Ishikawa (cell line): ENCODE results near the gene KCNG2.

Experiments used
- CEBPB ChIP-seq: IDR thresholded peaks from 2 replicates; pipeline ENCODE4 v1.6.1; 2012
- CREB1 ChIP-seq: IDR thresholded peaks from 2 replicates; pipeline ENCODE4 v1.6.1; 2012; ENCODE audit warnings: low read depth
- EGR1 ChIP-seq: IDR thresholded peaks from 2 replicates; pipeline ENCODE4 v1.6.1; 2012
- EP300 ChIP-seq: IDR thresholded peaks from 2 replicates; pipeline ENCODE4 v1.6.1; 2012; ENCODE audit warnings: borderline replicate concordance
- FOXM1 ChIP-seq: IDR thresholded peaks from 2 replicates; pipeline ENCODE4 v1.6.1; 2012; ENCODE audit warnings: low read depth, borderline replicate concordance
- NFIC ChIP-seq: IDR thresholded peaks from 2 replicates; pipeline ENCODE4 v1.6.1; 2012
- RAD21 ChIP-seq: IDR thresholded peaks from 2 replicates; pipeline ENCODE4 v1.6.1; 2012; ENCODE audit warnings: low read depth
- TAF1 ChIP-seq: IDR thresholded peaks from 2 replicates; pipeline ENCODE4 v1.6.1; 2012; ENCODE audit warnings: low read depth, mild to moderate bottlenecking
- TCF12 ChIP-seq: IDR thresholded peaks from 2 replicates; pipeline ENCODE4 v1.6.1; 2012; ENCODE audit warnings: low read depth
- TEAD4 ChIP-seq: IDR thresholded peaks from 2 replicates; pipeline ENCODE4 v1.6.1; 2012
- YY1 ChIP-seq: IDR thresholded peaks from 2 replicates; pipeline ENCODE4 v1.6.1; 2012; ENCODE audit warnings: low read depth
- TF ChIP-seq, protein P1 (sequence below): IDR thresholded peaks from 2 replicates; pipeline ENCODE4 v1.6.1; 2012
- TF ChIP-seq, protein P2 (sequence below): IDR thresholded peaks from 2 replicates; pipeline ENCODE4 v1.6.1; 2012; ENCODE audit warnings: low read depth, mild to moderate bottlenecking
- TF ChIP-seq, protein P3 (sequence below): IDR thresholded peaks from 2 replicates; pipeline ENCODE4 v1.6.1; 2012

DNA sequence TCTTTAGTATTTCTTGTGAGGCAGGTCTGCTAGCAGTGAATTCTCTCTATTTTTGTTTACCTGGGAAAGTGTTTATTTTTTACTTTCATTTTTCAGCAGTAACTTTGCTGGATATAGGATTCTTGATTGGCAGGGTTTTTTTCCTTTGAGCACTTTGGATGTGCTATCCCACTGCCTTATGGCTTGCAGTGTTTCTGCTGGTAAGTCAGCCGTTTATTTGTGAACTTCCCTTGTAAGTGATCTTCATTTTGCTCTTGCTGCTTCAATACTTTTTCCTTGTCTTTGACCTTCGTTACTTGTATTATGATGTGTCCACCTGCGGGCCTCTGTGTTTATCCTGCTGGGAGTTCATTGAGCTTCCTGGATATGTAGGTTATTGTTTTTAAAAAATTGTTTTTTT is 99.0 kb downstream of the KCNG2 start:
- TF ChIP-seq, protein P1, sequence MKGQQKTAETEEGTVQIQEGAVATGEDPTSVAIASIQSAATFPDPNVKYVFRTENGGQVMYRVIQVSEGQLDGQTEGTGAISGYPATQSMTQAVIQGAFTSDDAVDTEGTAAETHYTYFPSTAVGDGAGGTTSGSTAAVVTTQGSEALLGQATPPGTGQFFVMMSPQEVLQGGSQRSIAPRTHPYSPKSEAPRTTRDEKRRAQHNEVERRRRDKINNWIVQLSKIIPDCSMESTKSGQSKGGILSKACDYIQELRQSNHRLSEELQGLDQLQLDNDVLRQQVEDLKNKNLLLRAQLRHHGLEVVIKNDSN: no peak
- no peak for TF ChIP-seq TEAD4
- no peak for TF ChIP-seq RAD21
- TF ChIP-seq NFIC: no peak
- no peak for TF ChIP-seq FOXM1
- no peak for TF ChIP-seq CEBPB
- TF ChIP-seq EP300: no peak
- TF ChIP-seq, protein P2, sequence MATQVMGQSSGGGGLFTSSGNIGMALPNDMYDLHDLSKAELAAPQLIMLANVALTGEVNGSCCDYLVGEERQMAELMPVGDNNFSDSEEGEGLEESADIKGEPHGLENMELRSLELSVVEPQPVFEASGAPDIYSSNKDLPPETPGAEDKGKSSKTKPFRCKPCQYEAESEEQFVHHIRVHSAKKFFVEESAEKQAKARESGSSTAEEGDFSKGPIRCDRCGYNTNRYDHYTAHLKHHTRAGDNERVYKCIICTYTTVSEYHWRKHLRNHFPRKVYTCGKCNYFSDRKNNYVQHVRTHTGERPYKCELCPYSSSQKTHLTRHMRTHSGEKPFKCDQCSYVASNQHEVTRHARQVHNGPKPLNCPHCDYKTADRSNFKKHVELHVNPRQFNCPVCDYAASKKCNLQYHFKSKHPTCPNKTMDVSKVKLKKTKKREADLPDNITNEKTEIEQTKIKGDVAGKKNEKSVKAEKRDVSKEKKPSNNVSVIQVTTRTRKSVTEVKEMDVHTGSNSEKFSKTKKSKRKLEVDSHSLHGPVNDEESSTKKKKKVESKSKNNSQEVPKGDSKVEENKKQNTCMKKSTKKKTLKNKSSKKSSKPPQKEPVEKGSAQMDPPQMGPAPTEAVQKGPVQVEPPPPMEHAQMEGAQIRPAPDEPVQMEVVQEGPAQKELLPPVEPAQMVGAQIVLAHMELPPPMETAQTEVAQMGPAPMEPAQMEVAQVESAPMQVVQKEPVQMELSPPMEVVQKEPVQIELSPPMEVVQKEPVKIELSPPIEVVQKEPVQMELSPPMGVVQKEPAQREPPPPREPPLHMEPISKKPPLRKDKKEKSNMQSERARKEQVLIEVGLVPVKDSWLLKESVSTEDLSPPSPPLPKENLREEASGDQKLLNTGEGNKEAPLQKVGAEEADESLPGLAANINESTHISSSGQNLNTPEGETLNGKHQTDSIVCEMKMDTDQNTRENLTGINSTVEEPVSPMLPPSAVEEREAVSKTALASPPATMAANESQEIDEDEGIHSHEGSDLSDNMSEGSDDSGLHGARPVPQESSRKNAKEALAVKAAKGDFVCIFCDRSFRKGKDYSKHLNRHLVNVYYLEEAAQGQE: no peak
- TF ChIP-seq TAF1: no peak
- no peak for TF ChIP-seq EGR1
- TF ChIP-seq CREB1: no peak
- TF ChIP-seq YY1: no peak
- TF ChIP-seq TCF12: no peak
- TF ChIP-seq, protein P3, sequence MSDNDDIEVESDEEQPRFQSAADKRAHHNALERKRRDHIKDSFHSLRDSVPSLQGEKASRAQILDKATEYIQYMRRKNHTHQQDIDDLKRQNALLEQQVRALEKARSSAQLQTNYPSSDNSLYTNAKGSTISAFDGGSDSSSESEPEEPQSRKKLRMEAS: no peak
